NCI-H2227 (cell line): ENCODE measurements around the gene GOLGA6L10.
"Not testable (repeated sequence)": the region's sequence is repeated elsewhere in the genome, so short reads cannot be mapped to it uniquely, and the experiment has no call there.

Experiments
- DNase-seq: peaks from one replicate; lab custom pipeline; 2025; ENCODE audit not compliant: unreplicated experiment; lab: John Stamatoyannopoulos, UW

GOLGA6L10 gene

GRCh38 chr15:82349375-82349774 lies at the start of gene GOLGA6L10:
TSS of gene GOLGA6L10 (minus strand) at chr15:82349475. CDS start at chr15:82349375, 100 bp downstream.
- not testable (repeated sequence) for DNase-seq

GRCh38 chr15:82398785-82399184 lies 49.5 kb upstream of the GOLGA6L10 start:
- DNase-seq = no peak

- DNase-seq = no peak
These were observed 48.5 kb upstream of the GOLGA6L10 start for GRCh38 chr15:82397817-82398216.

- not testable (repeated sequence) for DNase-seq
These were observed 46.5 kb upstream of the GOLGA6L10 start for GRCh38 chr15:82395788-82396187.

GRCh38 chr15:82393671-82394070 lies 44.4 kb upstream of the GOLGA6L10 start:
- no peak for DNase-seq

- DNase-seq = not testable (repeated sequence)
These were observed 42.8 kb upstream of the GOLGA6L10 start for GRCh38 chr15:82392077-82392476.

- not testable (repeated sequence) for DNase-seq
These were observed 40.9 kb upstream of the GOLGA6L10 start for GRCh38 chr15:82390152-82390551.

- not testable (repeated sequence) for DNase-seq
These were observed 37.9 kb upstream of the GOLGA6L10 start for GRCh38 chr15:82387209-82387608.

GRCh38 chr15:82381330-82381955 lies 32.2 kb upstream of the GOLGA6L10 start:
- DNase-seq = not testable (repeated sequence)

- DNase-seq = not testable (repeated sequence)
These were observed 30.3 kb upstream of the GOLGA6L10 start for GRCh38 chr15:82379552-82379951.

- DNase-seq = not testable (repeated sequence)
These were observed 24.4 kb upstream of the GOLGA6L10 start for GRCh38 chr15:82373661-82374060.

GRCh38 chr15:82371656-82372055 lies 22.4 kb upstream of the GOLGA6L10 start:
- DNase-seq = no peak

GRCh38 chr15:82367790-82368189 lies 18.5 kb upstream of the GOLGA6L10 start:
- not testable (repeated sequence) for DNase-seq

- not testable (repeated sequence) for DNase-seq
These were observed 16.5 kb upstream of the GOLGA6L10 start for GRCh38 chr15:82365692-82366323.

- DNase-seq = not testable (repeated sequence)
These were observed 15.3 kb upstream of the GOLGA6L10 start for GRCh38 chr15:82364548-82364947.

GRCh38 chr15:82362790-82363189 lies 13.5 kb upstream of the GOLGA6L10 start:
- DNase-seq = not testable (repeated sequence)

GRCh38 chr15:82360618-82361017 lies 11.3 kb upstream of the GOLGA6L10 start:
- not testable (repeated sequence) for DNase-seq

GRCh38 chr15:82355055-82355454 lies 5.8 kb upstream of the GOLGA6L10 start:
- DNase-seq = not testable (repeated sequence)

- DNase-seq = not testable (repeated sequence)
These were observed 5.3 kb upstream of the GOLGA6L10 start for GRCh38 chr15:82354546-82354945.

GRCh38 chr15:82347645-82348044 lies 1.6 kb downstream of the GOLGA6L10 start:
- not testable (repeated sequence) for DNase-seq

- not testable (repeated sequence) for DNase-seq
These were observed 4.1 kb downstream of the GOLGA6L10 start for GRCh38 chr15:82345176-82345575.

GRCh38 chr15:82344421-82344820 lies 4.9 kb downstream of the GOLGA6L10 start:
- not testable (repeated sequence) for DNase-seq
